H1 (cell line): ENCODE results near the gene ACOT11.
"Not testable (repeated sequence)": the region's sequence is repeated elsewhere in the genome, so short reads cannot be mapped to it uniquely, and the experiment has no call there.

Experiments used
- BCL11A ChIP-seq, 2 experiments: IDR thresholded peaks; one replicate each; pipeline ENCODE4 v1.6.1; 2011; ENCODE audit warnings: low read depth in 2 of 2, low read length in 2 of 2, mild to moderate bottlenecking in 2 of 2
- NRF1 ChIP-seq: IDR thresholded peaks from 2 replicates; pipeline ENCODE4 v1.6.1; 2011; ENCODE audit warnings: mild to moderate bottlenecking, low read depth, low read length, improper control_type of control experiment
- POLR2A ChIP-seq, 2 experiments: IDR thresholded peaks; 1 replicate in 1 of 2; 2 replicates in 1 of 2; pipeline ENCODE4 v1.6.1; 2011; ENCODE audit warnings: low read depth in 2 of 2, low read length in 2 of 2, mild to moderate bottlenecking in 2 of 2; ENCODE audit errors: control extremely low read depth in 1 of 2
- SIRT6 ChIP-seq: IDR thresholded peaks from one replicate; pipeline ENCODE4 v1.7.1; 2012; ENCODE audit warnings: low read length, inconsistent platforms
- TAF1 ChIP-seq: IDR thresholded peaks from 2 replicates; pipeline ENCODE4 v1.6.1; 2011; ENCODE audit warnings: mild to moderate bottlenecking, low read depth, low read length
- TF ChIP-seq, protein P1 (sequence below), 3 experiments: IDR thresholded peaks; 1 replicate in 2 of 3; 2 replicates in 1 of 3; pipeline versions ENCODE4 v1.5.1 to v1.6.1; 2011; ENCODE audit warnings: low read length in 3 of 3, mild to moderate bottlenecking in 3 of 3, inconsistent platforms in 2 of 3, low read depth in 1 of 3, moderate library complexity in 1 of 3; ENCODE audit not compliant: insufficient read depth in 1 of 3; ENCODE audit errors: control extremely low read depth in 1 of 3

GRCh38 chr1:54635804-54636203, 87.8 kb downstream of the ACOT11 start:
- not testable (repeated sequence) for TF ChIP-seq TAF1; POLR2A (IDR thresholded peaks at IDR 0.05; ENCODE audit: control extremely low read depth in 1 of 2, low read depth in 2 of 2, low read length in 2 of 2); BCL11A (IDR thresholded peaks at IDR 0.05; ENCODE audit: low read depth in 2 of 2, low read length in 2 of 2); NRF1; SIRT6
- TF ChIP-seq, protein P1, sequence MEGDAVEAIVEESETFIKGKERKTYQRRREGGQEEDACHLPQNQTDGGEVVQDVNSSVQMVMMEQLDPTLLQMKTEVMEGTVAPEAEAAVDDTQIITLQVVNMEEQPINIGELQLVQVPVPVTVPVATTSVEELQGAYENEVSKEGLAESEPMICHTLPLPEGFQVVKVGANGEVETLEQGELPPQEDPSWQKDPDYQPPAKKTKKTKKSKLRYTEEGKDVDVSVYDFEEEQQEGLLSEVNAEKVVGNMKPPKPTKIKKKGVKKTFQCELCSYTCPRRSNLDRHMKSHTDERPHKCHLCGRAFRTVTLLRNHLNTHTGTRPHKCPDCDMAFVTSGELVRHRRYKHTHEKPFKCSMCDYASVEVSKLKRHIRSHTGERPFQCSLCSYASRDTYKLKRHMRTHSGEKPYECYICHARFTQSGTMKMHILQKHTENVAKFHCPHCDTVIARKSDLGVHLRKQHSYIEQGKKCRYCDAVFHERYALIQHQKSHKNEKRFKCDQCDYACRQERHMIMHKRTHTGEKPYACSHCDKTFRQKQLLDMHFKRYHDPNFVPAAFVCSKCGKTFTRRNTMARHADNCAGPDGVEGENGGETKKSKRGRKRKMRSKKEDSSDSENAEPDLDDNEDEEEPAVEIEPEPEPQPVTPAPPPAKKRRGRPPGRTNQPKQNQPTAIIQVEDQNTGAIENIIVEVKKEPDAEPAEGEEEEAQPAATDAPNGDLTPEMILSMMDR (IDR thresholded peaks at IDR 0.05; ENCODE audit: control extremely low read depth in 1 of 3, insufficient read depth in 1 of 3, low read depth in 1 of 3, low read length in 3 of 3): not testable (repeated sequence)
